ENCODE results near the gene TMEM95. TPM values are rescaled to one million over a fixed set of nuclear protein-coding genes. Genes with fewer than 3 reads are reported as not detected.
"Not testable (repeated sequence)": the region's sequence is repeated elsewhere in the genome, so short reads cannot be mapped to it uniquely, and the experiment has no call there.

The TMEM95 gene
- total RNA-seq, 4 donors from 2014 or later = not detected

- Histone ChIP-seq H3K27ac (peak overlapping the region; percentile 84 to 94 (median 90)), H3K9me3 (no peaks in the 10 kb centered on the region), H3K4me1 (peaks cover 0 to 18% (median 12%) of the 10 kb centered on the region in 4 donors), H3K4me3 (peak overlapping the region; percentile 69 to 94 (median 87)), H3K27me3 (no peaks in the 10 kb centered on the region), H3K36me3 (peaks cover 0 to 5% (median 0%) of the 10 kb centered on the region in 3 donors)
- TF ChIP-seq POLR2A (IDR thresholded peaks at IDR 0.05) = no peak
- TF ChIP-seq, protein P1, sequence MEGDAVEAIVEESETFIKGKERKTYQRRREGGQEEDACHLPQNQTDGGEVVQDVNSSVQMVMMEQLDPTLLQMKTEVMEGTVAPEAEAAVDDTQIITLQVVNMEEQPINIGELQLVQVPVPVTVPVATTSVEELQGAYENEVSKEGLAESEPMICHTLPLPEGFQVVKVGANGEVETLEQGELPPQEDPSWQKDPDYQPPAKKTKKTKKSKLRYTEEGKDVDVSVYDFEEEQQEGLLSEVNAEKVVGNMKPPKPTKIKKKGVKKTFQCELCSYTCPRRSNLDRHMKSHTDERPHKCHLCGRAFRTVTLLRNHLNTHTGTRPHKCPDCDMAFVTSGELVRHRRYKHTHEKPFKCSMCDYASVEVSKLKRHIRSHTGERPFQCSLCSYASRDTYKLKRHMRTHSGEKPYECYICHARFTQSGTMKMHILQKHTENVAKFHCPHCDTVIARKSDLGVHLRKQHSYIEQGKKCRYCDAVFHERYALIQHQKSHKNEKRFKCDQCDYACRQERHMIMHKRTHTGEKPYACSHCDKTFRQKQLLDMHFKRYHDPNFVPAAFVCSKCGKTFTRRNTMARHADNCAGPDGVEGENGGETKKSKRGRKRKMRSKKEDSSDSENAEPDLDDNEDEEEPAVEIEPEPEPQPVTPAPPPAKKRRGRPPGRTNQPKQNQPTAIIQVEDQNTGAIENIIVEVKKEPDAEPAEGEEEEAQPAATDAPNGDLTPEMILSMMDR (IDR thresholded peaks at IDR 0.05) = no peak
- peak; percentile 80 to 89 (median 80) for DNase-seq
Observed at GRCh38 chr17:7329997-7330637, 24.8 kb upstream of the TMEM95 start.

GRCh38 chr17:7330638-7331015 is 24.3 kb upstream of the TMEM95 start:
- H3K4me1 ChIP-seq = peaks cover 0 to 23% (median 15%) of the 10 kb centered on the region in 4 donors
- DNase-seq = no peak
- H3K9me3 ChIP-seq = no peaks in the 10 kb centered on the region
- no peaks in the 10 kb centered on the region for H3K36me3 ChIP-seq
- H3K4me3 ChIP-seq = peak overlapping the region; percentile 69 to 94 (median 87)
- TF ChIP-seq, protein P1 (IDR thresholded peaks at IDR 0.05) = no peak
- no peak for TF ChIP-seq POLR2A (IDR thresholded peaks at IDR 0.05)
- H3K27ac ChIP-seq = peak overlapping the region; percentile 84 to 94 (median 90)
- no peaks in the 10 kb centered on the region for H3K27me3 ChIP-seq

DNA sequence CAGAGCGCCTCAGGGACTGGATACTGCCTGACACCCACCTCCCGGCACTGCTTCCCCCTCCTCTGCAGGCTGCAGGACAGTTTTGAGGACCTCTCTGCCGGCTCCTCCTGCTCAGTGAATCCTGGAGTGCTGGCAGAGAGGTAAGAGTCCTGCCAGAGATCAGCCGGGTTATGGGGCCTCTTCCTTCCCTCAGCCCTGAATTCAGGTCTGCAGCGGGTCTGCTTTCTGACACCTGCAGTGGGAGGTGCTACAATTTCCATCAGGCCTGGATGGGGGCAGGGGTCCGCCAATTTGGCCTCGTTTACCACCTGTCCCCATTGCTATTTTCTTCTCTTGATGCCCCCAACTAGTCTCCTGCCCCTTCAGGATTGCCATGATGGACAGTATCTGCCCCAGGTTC is 22.8 kb upstream of the TMEM95 start:
- no peak overlapping the region for H3K4me3 ChIP-seq
- TF ChIP-seq, protein P1 (IDR thresholded peaks at IDR 0.05) = no peak
- no peak for TF ChIP-seq POLR2A (IDR thresholded peaks at IDR 0.05)

DNA sequence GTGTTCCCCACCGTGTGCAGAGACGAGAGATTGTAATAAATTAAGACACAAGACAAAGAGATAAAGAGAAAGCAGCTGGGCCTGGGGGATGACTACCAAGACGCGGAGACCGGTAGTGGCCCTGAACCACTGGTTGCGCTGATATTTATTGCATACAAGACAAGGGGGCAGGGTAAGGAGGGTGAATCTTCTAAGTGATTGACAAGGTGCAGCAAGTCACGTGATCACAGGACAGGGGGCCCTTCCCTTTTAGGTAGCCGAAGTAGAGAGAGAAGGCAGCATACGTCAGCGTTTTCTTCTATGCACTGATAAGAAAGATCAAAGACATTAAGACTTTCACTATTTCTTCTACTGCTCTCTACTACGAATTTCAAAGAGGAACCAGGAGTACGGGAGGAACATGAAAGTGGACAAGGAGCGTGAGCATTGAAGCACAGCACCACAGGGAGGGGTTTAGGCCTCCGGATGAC is 22.3 kb upstream of the TMEM95 start:
- H3K4me1 ChIP-seq = peaks cover 0 to 29% (median 17%) of the 10 kb centered on the region in 4 donors
- not testable (repeated sequence) for H3K4me3 ChIP-seq, H3K27me3 ChIP-seq, H3K9me3 ChIP-seq, H3K36me3 ChIP-seq
- peak in 2 of 3 donors; percentile 69 to 71 for DNase-seq
- H3K27ac ChIP-seq = peak overlapping the region in 3 of 4 donors; percentile 18 to 59 (median 29)

More for the DNA sequence above, 22.8 kb upstream of the TMEM95 start:
- Histone ChIP-seq H3K27ac (peak overlapping the region in 2 of 4 donors; percentile 29 to 59), H3K4me1 (peaks cover 0 to 26% (median 17%) of the 10 kb centered on the region in 4 donors), H3K9me3 (no peaks in the 10 kb centered on the region), H3K27me3 (no peaks in the 10 kb centered on the region), H3K36me3 (no peaks in the 10 kb centered on the region)
- no peak for DNase-seq

- Histone ChIP-seq H3K27me3 (no peaks in the 10 kb centered on the region), H3K4me3 (no peak overlapping the region), H3K27ac (peak overlapping the region in 1 of 4 donors; percentile 94), H3K36me3 (no peaks in the 10 kb centered on the region), H3K4me1 (peaks cover 0 to 23% (median 14%) of the 10 kb centered on the region in 4 donors), H3K9me3 (no peaks in the 10 kb centered on the region)
- no peak for TF ChIP-seq POLR2A (IDR thresholded peaks at IDR 0.05)
- TF ChIP-seq, protein P1 (IDR thresholded peaks at IDR 0.05) = no peak
- no peak for DNase-seq
Observed at GRCh38 chr17:7334938-7335538, 19.9 kb upstream of the TMEM95 start.

GRCh38 chr17:7335765-7336164 is 19.2 kb upstream of the TMEM95 start:
- Histone ChIP-seq H3K4me1 (peaks cover 0 to 18% (median 8%) of the 10 kb centered on the region in 4 donors), H3K4me3 (peak overlapping the region in 1 of 4 donors; percentile 70), H3K27ac (peak overlapping the region in 3 of 4 donors; percentile 62 to 94 (median 86))
- not testable (repeated sequence) for H3K36me3 ChIP-seq, H3K27me3 ChIP-seq, H3K9me3 ChIP-seq, DNase-seq

Measured in Peyer's patch (tissue), 4 donors.